ENCODE measurements around the gene ANO1. TPM values are rescaled to one million over a fixed set of nuclear protein-coding genes. Genes with fewer than 3 reads are reported as not detected.

Gene ANO1
- total RNA-seq, 4 donors from 2014 or later: 6.8 to 72.6 (median 36.2) TPM

GRCh38 chr11:70054004-70054403 is 24.1 kb upstream of the ANO1 start:
- intact Hi-C loops (cut with DNase I; ENCODE audit: low total_unique reads): no loop called here
- DNase-seq: no peak
- Histone ChIP-seq H3K27ac (no peak overlapping the region), H3K4me1 (no peaks in the 10 kb centered on the region), H3K9me3 (no peaks in the 10 kb centered on the region), H3K36me3 (no peaks in the 10 kb centered on the region), H3K27me3 (no peaks in the 10 kb centered on the region), H3K4me3 (no peak overlapping the region)
- TF ChIP-seq, protein P1, sequence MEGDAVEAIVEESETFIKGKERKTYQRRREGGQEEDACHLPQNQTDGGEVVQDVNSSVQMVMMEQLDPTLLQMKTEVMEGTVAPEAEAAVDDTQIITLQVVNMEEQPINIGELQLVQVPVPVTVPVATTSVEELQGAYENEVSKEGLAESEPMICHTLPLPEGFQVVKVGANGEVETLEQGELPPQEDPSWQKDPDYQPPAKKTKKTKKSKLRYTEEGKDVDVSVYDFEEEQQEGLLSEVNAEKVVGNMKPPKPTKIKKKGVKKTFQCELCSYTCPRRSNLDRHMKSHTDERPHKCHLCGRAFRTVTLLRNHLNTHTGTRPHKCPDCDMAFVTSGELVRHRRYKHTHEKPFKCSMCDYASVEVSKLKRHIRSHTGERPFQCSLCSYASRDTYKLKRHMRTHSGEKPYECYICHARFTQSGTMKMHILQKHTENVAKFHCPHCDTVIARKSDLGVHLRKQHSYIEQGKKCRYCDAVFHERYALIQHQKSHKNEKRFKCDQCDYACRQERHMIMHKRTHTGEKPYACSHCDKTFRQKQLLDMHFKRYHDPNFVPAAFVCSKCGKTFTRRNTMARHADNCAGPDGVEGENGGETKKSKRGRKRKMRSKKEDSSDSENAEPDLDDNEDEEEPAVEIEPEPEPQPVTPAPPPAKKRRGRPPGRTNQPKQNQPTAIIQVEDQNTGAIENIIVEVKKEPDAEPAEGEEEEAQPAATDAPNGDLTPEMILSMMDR (IDR thresholded peaks at IDR 0.05): no peak
- TF ChIP-seq POLR2A (IDR thresholded peaks at IDR 0.05): no peak

GRCh38 chr11:70055444-70055843 is 22.7 kb upstream of the ANO1 start:
- no peaks in the 10 kb centered on the region for H3K4me1 ChIP-seq

DNA sequence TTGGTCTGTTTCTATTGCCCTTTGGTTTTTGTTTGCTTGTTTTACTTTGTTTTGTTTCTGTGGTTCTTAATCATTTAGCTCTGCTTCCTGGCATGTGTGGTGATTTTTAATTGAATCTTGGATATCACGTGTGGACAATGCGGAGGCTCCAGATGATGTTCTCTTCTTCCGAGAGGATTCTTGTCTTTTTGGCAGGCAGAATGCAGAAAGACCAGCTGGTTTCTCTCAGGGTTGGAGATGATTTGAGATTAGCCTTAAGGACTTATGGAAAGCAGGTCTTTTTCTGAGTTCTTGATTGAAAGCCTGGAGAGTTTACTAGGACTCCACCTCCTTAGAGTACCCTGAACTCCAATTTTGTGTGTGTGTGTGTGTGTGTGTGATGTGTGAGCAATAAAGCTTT is 21.0 kb upstream of the ANO1 start:
- peak overlapping the region in 1 of 2 donors; percentile 2 for H3K27ac ChIP-seq
- no peaks in the 10 kb centered on the region for H3K9me3 ChIP-seq
- no peak overlapping the region for H3K4me3 ChIP-seq
- intact Hi-C loops (cut with DNase I; ENCODE audit: low total_unique reads): no loop called here
- no peaks in the 10 kb centered on the region for H3K36me3 ChIP-seq
- DNase-seq: no peak
- TF ChIP-seq, protein P1 (IDR thresholded peaks at IDR 0.05): no peak
- no peaks in the 10 kb centered on the region for H3K4me1 ChIP-seq
- H3K27me3 ChIP-seq: no peaks in the 10 kb centered on the region

More at GRCh38 chr11:70055444-70055843, 22.7 kb upstream of the ANO1 start:
- no peaks in the 10 kb centered on the region for H3K27me3 ChIP-seq
- intact Hi-C loops (cut with DNase I; ENCODE audit: low total_unique reads): no loop called here
- TF ChIP-seq, protein P1 (IDR thresholded peaks at IDR 0.05): no peak
- no peak for TF ChIP-seq POLR2A (IDR thresholded peaks at IDR 0.05)
- H3K4me3 ChIP-seq: no peak overlapping the region
- no peak for DNase-seq
- no peaks in the 10 kb centered on the region for H3K9me3 ChIP-seq
- H3K27ac ChIP-seq: no peak overlapping the region
- no peaks in the 10 kb centered on the region for H3K36me3 ChIP-seq

DNA sequence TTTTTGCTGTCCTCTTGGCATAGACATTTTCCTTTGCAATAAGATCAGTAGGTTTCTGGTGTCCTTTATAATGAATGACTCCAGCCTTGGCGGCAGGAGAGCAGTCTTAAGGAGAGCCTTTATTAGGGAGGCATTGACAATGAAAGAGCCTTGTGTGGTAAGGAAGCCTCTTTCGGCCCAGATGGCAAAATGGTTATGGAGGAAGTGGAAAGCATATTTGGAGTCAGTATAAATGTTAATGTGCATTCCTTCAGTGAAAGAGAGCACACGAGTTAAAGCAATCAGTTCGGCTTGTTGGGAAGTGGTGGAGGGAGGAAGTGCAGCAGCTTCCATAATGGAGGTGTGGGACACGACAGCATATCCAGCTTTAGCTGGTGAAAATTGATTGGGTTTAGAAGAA is 18.1 kb upstream of the ANO1 start:
- Histone ChIP-seq H3K27ac (no peak overlapping the region), H3K9me3 (no peaks in the 10 kb centered on the region)

GRCh38 chr11:70060611-70061293 is 17.4 kb upstream of the ANO1 start:
- H3K4me3 ChIP-seq: no peak overlapping the region
- intact Hi-C loops (cut with DNase I; ENCODE audit: low total_unique reads): no loop called here
- H3K9me3 ChIP-seq: no peaks in the 10 kb centered on the region
- H3K36me3 ChIP-seq: no peaks in the 10 kb centered on the region
- TF ChIP-seq POLR2A (IDR thresholded peaks at IDR 0.05): no peak
- TF ChIP-seq, protein P1 (IDR thresholded peaks at IDR 0.05): no peak
- H3K27me3 ChIP-seq: no peaks in the 10 kb centered on the region
- H3K4me1 ChIP-seq: no peaks in the 10 kb centered on the region
- no peak for DNase-seq
- no peak overlapping the region for H3K27ac ChIP-seq

More for the DNA sequence above, 18.1 kb upstream of the ANO1 start:
- Histone ChIP-seq H3K4me1 (no peaks in the 10 kb centered on the region), H3K36me3 (no peaks in the 10 kb centered on the region), H3K4me3 (no peak overlapping the region), H3K27me3 (no peaks in the 10 kb centered on the region)
- intact Hi-C loops (cut with DNase I; ENCODE audit: low total_unique reads): no loop called here
- TF ChIP-seq POLR2A (IDR thresholded peaks at IDR 0.05): no peak
- TF ChIP-seq, protein P1 (IDR thresholded peaks at IDR 0.05): no peak
- DNase-seq: no peak

Data from uterus (tissue), 4 donors.